AG10803 (cell line): Measurements from ENCODE around the gene SSR4.
"Not testable (repeated sequence)": the region's sequence is repeated elsewhere in the genome, so short reads cannot be mapped to it uniquely, and the experiment has no call there.

Experiments used
- DNase-seq: peaks from one replicate; pipeline ENCODE4 v3.0.0; 2010; ENCODE audit warnings: low read depth
- H3K4me3 ChIP-seq: 2 replicates; pipeline ENCODE4 v1.5.1; 2011; ENCODE audit warnings: mild to moderate bottlenecking, low read length, control low read depth
- CTCF ChIP-seq: conservative IDR thresholded peaks from 2 replicates; pipeline ENCODE4 v1.5.1; 2011; ENCODE audit warnings: mild to moderate bottlenecking, low read length, control low read depth, inconsistent platforms

The SSR4 gene

GRCh38 chrX:153814591-153815315, 20.3 kb downstream of the SSR4 start:
- no peak for TF ChIP-seq CTCF
- no peak for DNase-seq
- no peak overlapping the region for H3K4me3 ChIP-seq

- no peak overlapping the region for H3K4me3 ChIP-seq
- DNase-seq, result no peak
- TF ChIP-seq CTCF, result no peak
Observed at GRCh38 chrX:153816831-153817690, 22.6 kb downstream of the SSR4 start.

DNA sequence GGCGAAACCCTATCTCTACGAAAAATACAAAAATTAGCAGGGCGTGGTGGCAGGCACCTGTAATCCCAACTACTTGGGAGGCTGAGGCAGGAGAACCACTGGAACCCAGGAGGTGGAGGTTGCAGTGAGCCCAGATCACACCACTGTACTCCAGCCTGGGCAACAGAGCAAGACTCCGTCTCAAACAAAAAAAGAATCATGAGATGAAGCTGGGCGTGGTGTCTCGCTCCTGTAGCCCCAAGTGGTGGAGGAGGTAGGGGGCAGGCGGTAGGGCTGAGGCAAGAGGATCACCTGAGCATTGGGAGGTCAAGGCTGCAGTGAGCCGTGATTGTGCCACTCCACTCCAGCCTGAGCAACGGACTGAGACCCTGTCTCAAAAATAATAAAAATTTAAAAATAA, 23.6 kb downstream of the SSR4 start:
- not testable (repeated sequence) for DNase-seq, H3K4me3 ChIP-seq

GRCh38 chrX:153818571-153819383, 24.3 kb downstream of the SSR4 start:
- no peak for DNase-seq
- H3K4me3 ChIP-seq, result peak overlapping the region; percentile 12
- no peak for TF ChIP-seq CTCF

DNA sequence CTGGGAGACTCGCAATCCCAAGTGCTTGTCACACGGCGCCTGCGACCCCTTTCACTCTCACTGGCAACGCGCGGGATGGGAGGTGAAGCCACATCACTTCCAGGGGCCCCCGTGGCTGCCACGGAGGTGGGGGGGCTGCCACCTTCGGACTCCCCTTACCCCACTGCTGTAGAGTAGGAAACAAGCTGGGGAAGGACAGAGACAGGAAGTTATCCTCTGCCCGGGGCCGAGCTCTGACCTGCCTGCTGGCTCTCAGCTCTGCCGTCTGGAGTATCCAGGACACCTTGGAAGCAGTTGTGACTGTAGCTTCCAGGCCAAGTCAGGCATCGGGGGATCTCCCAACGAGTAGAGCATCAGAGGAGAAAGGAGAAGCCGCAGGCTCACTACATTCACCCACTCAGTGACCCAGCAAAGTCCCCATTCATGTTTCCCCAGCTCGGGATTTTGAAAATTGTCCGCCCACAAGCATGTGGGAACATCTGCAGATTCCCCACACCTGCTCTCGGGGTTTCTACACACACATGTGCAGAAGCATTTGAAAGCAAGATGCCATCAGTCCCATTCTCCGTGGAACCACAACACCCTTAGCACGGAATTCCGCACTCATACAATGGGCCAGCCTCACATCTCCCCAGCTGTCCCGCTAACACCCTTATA, 25.0 kb downstream of the SSR4 start:
- TF ChIP-seq CTCF, result no peak
- no peak for DNase-seq
- H3K4me3 ChIP-seq, result peak overlapping the region; percentile 12

DNA sequence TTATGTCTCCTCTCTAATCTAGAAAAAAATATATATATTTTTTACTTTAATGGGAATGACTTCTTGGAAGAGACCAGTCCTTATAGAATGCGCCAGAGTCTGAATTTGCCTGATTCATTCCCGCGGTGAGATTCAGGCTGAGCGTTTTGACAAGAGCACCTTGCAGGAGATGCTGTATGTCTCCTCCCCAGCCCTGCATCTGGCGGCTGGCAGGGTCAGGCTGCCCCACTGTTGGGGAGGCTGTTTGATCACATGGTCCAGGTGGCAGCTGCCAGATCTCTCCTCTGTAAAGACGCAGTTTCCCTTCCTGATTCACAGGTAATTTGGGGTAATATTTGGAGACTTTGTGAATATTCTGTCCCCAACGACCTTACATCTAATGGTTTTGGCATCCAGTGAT, 26.1 kb downstream of the SSR4 start:
- no peak for TF ChIP-seq CTCF
- H3K4me3 ChIP-seq, result no peak overlapping the region
- no peak for DNase-seq

GRCh38 chrX:153821066-153821465, 26.6 kb downstream of the SSR4 start:
- no peak for DNase-seq
- no peak for TF ChIP-seq CTCF
- no peak overlapping the region for H3K4me3 ChIP-seq
